Body of pancreas (tissue), 4 donors: Measurements from ENCODE around the gene ITGB6.

Experiments used
- POLR2A ChIP-seq, 3 donors: fragments of 450-650 bp; IDR thresholded peaks; one replicate each; pipeline ENCODE4 v1.6.1; 2016; ENCODE audit warnings: antibody characterized with exemption in 3 of 3, mild to moderate bottlenecking in 2 of 3
- TF ChIP-seq, protein P1 (sequence below), 7 experiments: fragments of 450-650 bp in 4 of 7; fragments of 200-600 bp in 3 of 7; sonication (generic) in 3 of 7; IDR thresholded peaks; one replicate each; pipeline ENCODE4 v1.5.1; 2016 to 2019; ENCODE audit warnings: antibody characterized with exemption in 7 of 7

DNA sequence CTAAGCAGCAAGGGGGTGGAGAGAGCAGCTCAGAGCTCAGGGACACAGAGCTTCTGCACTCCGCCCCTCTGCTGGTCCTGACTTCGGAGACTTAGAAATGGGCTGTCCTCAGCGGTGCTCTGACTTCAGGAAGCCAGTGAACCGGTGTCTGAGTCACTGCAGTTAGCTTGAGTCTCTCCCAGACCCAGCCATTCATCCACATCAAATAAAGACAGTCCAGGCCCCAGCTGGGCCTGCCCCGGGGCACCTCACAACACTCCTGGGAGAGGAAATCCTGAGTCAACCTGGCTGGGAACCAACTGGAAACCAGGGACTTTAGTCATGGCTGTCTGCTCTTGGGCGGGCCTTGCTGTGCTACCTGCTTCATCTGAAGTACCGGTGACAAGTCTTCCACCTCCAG lies 5.4 kb upstream of the ITGB6 start:
- no peak for TF ChIP-seq POLR2A (IDR thresholded peaks at IDR 0.05)
- TF ChIP-seq, protein P1, sequence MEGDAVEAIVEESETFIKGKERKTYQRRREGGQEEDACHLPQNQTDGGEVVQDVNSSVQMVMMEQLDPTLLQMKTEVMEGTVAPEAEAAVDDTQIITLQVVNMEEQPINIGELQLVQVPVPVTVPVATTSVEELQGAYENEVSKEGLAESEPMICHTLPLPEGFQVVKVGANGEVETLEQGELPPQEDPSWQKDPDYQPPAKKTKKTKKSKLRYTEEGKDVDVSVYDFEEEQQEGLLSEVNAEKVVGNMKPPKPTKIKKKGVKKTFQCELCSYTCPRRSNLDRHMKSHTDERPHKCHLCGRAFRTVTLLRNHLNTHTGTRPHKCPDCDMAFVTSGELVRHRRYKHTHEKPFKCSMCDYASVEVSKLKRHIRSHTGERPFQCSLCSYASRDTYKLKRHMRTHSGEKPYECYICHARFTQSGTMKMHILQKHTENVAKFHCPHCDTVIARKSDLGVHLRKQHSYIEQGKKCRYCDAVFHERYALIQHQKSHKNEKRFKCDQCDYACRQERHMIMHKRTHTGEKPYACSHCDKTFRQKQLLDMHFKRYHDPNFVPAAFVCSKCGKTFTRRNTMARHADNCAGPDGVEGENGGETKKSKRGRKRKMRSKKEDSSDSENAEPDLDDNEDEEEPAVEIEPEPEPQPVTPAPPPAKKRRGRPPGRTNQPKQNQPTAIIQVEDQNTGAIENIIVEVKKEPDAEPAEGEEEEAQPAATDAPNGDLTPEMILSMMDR (IDR thresholded peaks at IDR 0.05), result no peak
